ENCODE results near the gene MPL. TPM values are rescaled to one million over a fixed set of nuclear protein-coding genes. Genes with fewer than 3 reads are reported as not detected.

The MPL gene
- not detected for total RNA-seq (2021; ENCODE audit: unreplicated experiment)
- 0.11 and 0.16 TPM in 2 replicates for polyA plus RNA-seq (2012)
- Bru-seq, nascent RNA = percentile 28 among the genes with signal in this experiment
- BruChase-seq, experiment 1, labeled RNA remaining after a 6-hour chase = percentile 23 among the genes with signal in this experiment
- BruChase-seq, experiment 2, labeled RNA remaining after a 2-hour chase = percentile 22 among the genes with signal in this experiment
- long read RNA-seq = 0 reads

DNA sequence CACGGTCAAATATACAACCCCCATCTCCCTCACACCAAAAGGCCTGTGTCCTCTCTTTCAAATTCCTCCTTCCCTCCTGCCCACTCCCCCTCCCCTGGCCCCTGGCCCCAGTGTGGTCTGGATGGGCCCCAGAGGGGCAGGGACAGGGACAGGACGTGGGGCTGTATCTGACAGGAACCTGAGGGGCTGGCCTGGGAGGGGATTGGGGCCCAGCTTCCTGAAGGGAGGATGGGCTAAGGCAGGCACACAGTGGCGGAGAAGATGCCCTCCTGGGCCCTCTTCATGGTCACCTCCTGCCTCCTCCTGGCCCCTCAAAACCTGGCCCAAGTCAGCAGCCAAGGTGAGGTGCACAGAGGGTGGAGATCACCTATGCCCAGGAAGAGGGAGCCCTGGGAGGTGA lies at the start of gene MPL:
TSS of gene MPL (plus strand) at position 231 of the 400 bp plus-strand sequence. CDS start at position 262, 31 bp downstream.
- Histone ChIP-seq H3K27ac (ENCODE audit: low read depth, low read length) (no peak within 1 kb of the TSS), H3K79me2 (ENCODE audit: insufficient read depth, low read length) (no peaks in the 10 kb centered on the region), H3K36me3 (ENCODE audit: control insufficient read depth in 1 of 2, insufficient read depth in 2 of 2, low read length in 2 of 2) (no peaks in the 10 kb centered on the region), H3K4me1 (ENCODE audit: control insufficient read depth in 1 of 2, insufficient read depth in 2 of 2, low read length in 2 of 2) (no peaks in the 10 kb centered on the region), H3K9me3 (ENCODE audit: control insufficient read depth in 1 of 2, insufficient read depth in 1 of 2, low read depth in 1 of 2, low read length in 2 of 2) (no peaks in the 10 kb centered on the region), H3K4me2 (ENCODE audit: low read length) (no peak within 1 kb of the TSS), H3K9ac (ENCODE audit: low read length) (no peak within 1 kb of the TSS), H3K4me3 (replicated peaks in 1 of 2; ENCODE audit: low read depth in 1 of 2, low read length in 2 of 2) (no peak within 1 kb of the TSS), H3K27me3 (ENCODE audit: insufficient read depth, low read length) (no peaks in the 10 kb centered on the region), H4K20me1 (ENCODE audit: insufficient read depth) (no peaks in the 10 kb centered on the region), H2AFZ (ENCODE audit: low read depth, low read length, poor library complexity, severe bottlenecking) (no peak within 1 kb of the TSS), H3K9me2 (ENCODE audit: insufficient read depth) (no peaks in the 10 kb centered on the region)
- ChIA-PET CTCF (no interaction called here), POLR2A (no interaction called here), RAD21 (ENCODE audit: low non-redundant PET in 1 of 2, low total read pairs in 2 of 2, uncharacterized antibody in 2 of 2, unreplicated experiment in 2 of 2) (no interaction called here)
- TF ChIP-seq JUND (IDR thresholded peaks at IDR 0.05) (no peak), EZH2 (IDR thresholded peaks at IDR 0.05) (no peak), CEBPB (IDR thresholded peaks at IDR 0.05; ENCODE audit: low read depth) (no peak), FOSL1 (IDR thresholded peaks at IDR 0.05; ENCODE audit: low read depth) (no peak), ZNF274 (IDR thresholded peaks at IDR 0.05; ENCODE audit: low read depth, low read length) (no peak), RAD21 (IDR thresholded peaks at IDR 0.05; ENCODE audit: low read depth) (no peak)
- intact Hi-C loops (cut with micrococcal nuclease) = no loop called here
- DNase-seq (ENCODE audit: low read depth, low spot score) = no peak
- no TSS peak for BruUV-seq (replicated peaks)
- ATAC-seq = no peak

DNA sequence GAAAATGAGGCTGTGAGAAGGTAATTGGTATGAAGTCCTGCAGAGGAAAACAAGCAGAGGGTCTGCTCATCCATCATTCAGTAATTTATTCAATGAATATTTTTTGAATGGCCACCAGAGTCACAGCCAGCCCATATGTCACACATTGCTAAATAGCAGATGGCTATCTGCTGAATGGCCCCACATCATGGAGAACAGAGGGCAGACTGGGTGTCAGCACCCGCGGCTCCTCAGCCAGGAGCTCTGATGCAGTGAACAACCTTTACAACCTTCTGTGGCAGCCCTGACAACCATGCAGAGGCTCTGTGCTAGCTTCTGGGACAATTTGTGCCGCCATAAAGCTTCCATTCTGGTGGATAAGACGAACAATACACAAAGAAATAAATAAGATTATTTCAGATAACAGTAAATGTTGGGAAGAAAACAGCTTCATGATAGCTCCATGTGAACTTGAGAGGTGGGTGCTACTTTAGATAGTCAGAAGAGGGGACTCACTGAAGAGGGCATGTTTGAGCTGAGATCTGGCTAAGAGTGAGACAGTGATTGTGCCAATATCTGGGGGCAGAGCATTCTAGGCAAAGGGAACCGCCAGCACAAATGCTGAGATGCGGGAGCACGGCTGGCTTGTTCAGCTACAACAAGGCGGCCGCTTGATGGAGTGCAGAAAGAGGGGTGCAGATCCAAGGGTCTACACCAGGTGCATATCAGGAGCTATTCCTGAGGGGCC lies 49.4 kb upstream of the MPL start:
- ATAC-seq (no peak), DNase-seq (ENCODE audit: low read depth, low spot score) (no peak)
- H3K9ac ChIP-seq (ENCODE audit: low read length) = no peak overlapping the region
- no peak overlapping the region for H3K4me2 ChIP-seq (ENCODE audit: low read length)
- no peaks in the 10 kb centered on the region for H4K20me1 ChIP-seq (ENCODE audit: insufficient read depth)
- no peak overlapping the region for H2AFZ ChIP-seq (ENCODE audit: low read depth, low read length, poor library complexity, severe bottlenecking)
- 0 out of 2 replicates have a peak, but pooled peaks cover 3% of the 10 kb centered on the region for H3K27me3 ChIP-seq (ENCODE audit: insufficient read depth, low read length)
- BruUV-seq (replicated peaks) = no TSS peak
- ChIA-PET POLR2A (no interaction called here), RAD21 (ENCODE audit: low non-redundant PET in 1 of 2, low total read pairs in 2 of 2, uncharacterized antibody in 2 of 2, unreplicated experiment in 2 of 2) (no interaction called here), CTCF (no interaction called here)
- no peaks in the 10 kb centered on the region for H3K36me3 ChIP-seq (ENCODE audit: control insufficient read depth in 1 of 2, insufficient read depth in 2 of 2, low read length in 2 of 2)
- no peaks in the 10 kb centered on the region for H3K9me2 ChIP-seq (ENCODE audit: insufficient read depth)
- H3K79me2 ChIP-seq (ENCODE audit: insufficient read depth, low read length) = no peaks in the 10 kb centered on the region
- no peaks in the 10 kb centered on the region for H3K9me3 ChIP-seq (ENCODE audit: control insufficient read depth in 1 of 2, insufficient read depth in 1 of 2, low read depth in 1 of 2, low read length in 2 of 2)
- peaks cover 14 to 27% of the 10 kb centered on the region in 2 experiments; a peak in 3 of 4 replicates for H3K4me1 ChIP-seq (ENCODE audit: control insufficient read depth in 1 of 2, insufficient read depth in 2 of 2, low read length in 2 of 2)
- no peak overlapping the region for H3K4me3 ChIP-seq (replicated peaks in 1 of 2; ENCODE audit: low read depth in 1 of 2, low read length in 2 of 2)
- no peak overlapping the region for H3K27ac ChIP-seq (ENCODE audit: low read depth, low read length)
- intact Hi-C loops (cut with micrococcal nuclease) = no loop called here
- TF ChIP-seq EGR1 (IDR thresholded peaks at IDR 0.05; ENCODE audit: low read depth) (no peak), EZH2 (IDR thresholded peaks at IDR 0.05) (no peak), ELF1 (IDR thresholded peaks at IDR 0.05; ENCODE audit: borderline replicate concordance, low read depth) (no peak), ZFX (IDR thresholded peaks at IDR 0.05) (no peak), RAD21 (IDR thresholded peaks at IDR 0.05; ENCODE audit: low read depth) (no peak), TCF7L2 (IDR thresholded peaks at IDR 0.05; ENCODE audit: borderline replicate concordance, extremely low read depth, insufficient read depth, insufficient read length) (no peak), CEBPB (IDR thresholded peaks at IDR 0.05; ENCODE audit: low read depth) (no peak), CBX3 (IDR thresholded peaks at IDR 0.05; ENCODE audit: low read depth) (no peak), JUND (IDR thresholded peaks at IDR 0.05) (no peak), SIN3A (IDR thresholded peaks at IDR 0.05; ENCODE audit: low read depth) (no peak), SP1 (IDR thresholded peaks at IDR 0.05; ENCODE audit: low read depth) (no peak)
- TF ChIP-seq, protein P1, sequence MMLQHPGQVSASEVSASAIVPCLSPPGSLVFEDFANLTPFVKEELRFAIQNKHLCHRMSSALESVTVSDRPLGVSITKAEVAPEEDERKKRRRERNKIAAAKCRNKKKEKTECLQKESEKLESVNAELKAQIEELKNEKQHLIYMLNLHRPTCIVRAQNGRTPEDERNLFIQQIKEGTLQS (IDR thresholded peaks at IDR 0.05) = no peak
- TF ChIP-seq, protein P2, sequence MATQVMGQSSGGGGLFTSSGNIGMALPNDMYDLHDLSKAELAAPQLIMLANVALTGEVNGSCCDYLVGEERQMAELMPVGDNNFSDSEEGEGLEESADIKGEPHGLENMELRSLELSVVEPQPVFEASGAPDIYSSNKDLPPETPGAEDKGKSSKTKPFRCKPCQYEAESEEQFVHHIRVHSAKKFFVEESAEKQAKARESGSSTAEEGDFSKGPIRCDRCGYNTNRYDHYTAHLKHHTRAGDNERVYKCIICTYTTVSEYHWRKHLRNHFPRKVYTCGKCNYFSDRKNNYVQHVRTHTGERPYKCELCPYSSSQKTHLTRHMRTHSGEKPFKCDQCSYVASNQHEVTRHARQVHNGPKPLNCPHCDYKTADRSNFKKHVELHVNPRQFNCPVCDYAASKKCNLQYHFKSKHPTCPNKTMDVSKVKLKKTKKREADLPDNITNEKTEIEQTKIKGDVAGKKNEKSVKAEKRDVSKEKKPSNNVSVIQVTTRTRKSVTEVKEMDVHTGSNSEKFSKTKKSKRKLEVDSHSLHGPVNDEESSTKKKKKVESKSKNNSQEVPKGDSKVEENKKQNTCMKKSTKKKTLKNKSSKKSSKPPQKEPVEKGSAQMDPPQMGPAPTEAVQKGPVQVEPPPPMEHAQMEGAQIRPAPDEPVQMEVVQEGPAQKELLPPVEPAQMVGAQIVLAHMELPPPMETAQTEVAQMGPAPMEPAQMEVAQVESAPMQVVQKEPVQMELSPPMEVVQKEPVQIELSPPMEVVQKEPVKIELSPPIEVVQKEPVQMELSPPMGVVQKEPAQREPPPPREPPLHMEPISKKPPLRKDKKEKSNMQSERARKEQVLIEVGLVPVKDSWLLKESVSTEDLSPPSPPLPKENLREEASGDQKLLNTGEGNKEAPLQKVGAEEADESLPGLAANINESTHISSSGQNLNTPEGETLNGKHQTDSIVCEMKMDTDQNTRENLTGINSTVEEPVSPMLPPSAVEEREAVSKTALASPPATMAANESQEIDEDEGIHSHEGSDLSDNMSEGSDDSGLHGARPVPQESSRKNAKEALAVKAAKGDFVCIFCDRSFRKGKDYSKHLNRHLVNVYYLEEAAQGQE (IDR thresholded peaks at IDR 0.05; ENCODE audit: low read depth) = no peak
